GM21723 (cell line): ENCODE measurements around the gene TADA2B.

Experiments used
- ATAC-seq: cut with Tn5 transposase; IDR thresholded peaks from one replicate; pipeline ENCODE4 v1.9.1; 2021; ENCODE audit warnings: mild to moderate bottlenecking, moderate library complexity; ENCODE audit not compliant: unreplicated experiment

The TADA2B gene

GRCh38 chr4:7104366-7105031, 61.3 kb downstream of the TADA2B start:
- no peak for ATAC-seq

GRCh38 chr4:7105276-7105675, 62.1 kb downstream of the TADA2B start:
- ATAC-seq = no peak

- ATAC-seq = no peak
Observed at GRCh38 chr4:7107166-7107905, 64.2 kb downstream of the TADA2B start.
